Fibroblast of lung (primary cell): ENCODE measurements around the gene MACC1.

Source experiments
- EZH2 ChIP-seq: IDR thresholded peaks from 2 replicates; pipeline ENCODE4 v1.5.1; 2012; ENCODE audit warnings: low read length, control low read depth, mild to moderate bottlenecking; ENCODE audit errors: missing control alignments
- TF ChIP-seq, protein P1 (sequence below), 2 donors: IDR thresholded peaks in 1 of 2; conservative IDR thresholded peaks in 1 of 2; 1 replicate in 1 of 2; 2 replicates in 1 of 2; pipeline ENCODE4 v1.5.1; 2011 to 2012; ENCODE audit warnings: low read length in 2 of 2, control low read depth in 1 of 2, inconsistent platforms in 1 of 2, low read depth in 1 of 2, mild to moderate bottlenecking in 1 of 2

DNA sequence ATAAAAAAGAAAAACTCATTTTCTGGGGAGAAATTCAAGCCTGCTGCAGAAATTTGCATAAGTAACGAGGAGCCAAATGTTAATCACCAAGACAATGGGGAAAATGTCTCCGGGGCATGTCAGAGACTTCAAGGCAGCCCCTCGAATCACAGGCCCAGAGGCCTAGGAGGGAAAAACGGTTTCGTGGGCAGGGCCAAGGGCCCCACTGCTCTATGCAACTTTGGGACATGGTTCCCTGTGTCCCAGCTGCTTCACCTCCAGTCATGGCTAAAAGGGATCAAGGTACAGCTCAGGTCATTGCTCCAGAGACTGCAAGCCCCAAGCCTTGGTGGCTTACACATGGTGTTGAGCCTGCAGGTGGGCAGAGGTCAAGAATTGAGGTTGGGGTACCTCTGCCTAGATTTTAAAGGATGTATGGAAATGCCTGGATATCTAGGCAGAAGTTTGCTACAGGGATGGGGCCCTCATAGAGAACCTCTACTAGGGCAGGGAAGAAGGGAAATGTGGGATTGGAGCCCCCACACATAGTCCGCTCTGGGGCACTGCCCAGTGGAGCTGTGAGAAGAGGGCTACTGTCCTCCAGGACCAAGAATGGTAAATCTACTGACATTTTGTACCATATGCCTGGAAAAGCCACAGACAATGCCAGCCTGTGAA is 8.4 kb downstream of the MACC1 start:
- TF ChIP-seq, protein P1, sequence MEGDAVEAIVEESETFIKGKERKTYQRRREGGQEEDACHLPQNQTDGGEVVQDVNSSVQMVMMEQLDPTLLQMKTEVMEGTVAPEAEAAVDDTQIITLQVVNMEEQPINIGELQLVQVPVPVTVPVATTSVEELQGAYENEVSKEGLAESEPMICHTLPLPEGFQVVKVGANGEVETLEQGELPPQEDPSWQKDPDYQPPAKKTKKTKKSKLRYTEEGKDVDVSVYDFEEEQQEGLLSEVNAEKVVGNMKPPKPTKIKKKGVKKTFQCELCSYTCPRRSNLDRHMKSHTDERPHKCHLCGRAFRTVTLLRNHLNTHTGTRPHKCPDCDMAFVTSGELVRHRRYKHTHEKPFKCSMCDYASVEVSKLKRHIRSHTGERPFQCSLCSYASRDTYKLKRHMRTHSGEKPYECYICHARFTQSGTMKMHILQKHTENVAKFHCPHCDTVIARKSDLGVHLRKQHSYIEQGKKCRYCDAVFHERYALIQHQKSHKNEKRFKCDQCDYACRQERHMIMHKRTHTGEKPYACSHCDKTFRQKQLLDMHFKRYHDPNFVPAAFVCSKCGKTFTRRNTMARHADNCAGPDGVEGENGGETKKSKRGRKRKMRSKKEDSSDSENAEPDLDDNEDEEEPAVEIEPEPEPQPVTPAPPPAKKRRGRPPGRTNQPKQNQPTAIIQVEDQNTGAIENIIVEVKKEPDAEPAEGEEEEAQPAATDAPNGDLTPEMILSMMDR (conservative IDR thresholded peaks at IDR 0.05 in 1 of 2, IDR thresholded peaks at IDR 0.05 in 1 of 2; ENCODE audit: low read depth in 1 of 2, low read length in 2 of 2) = no peak
- no peak for TF ChIP-seq EZH2
